HG02588 (cell line): ENCODE data around the gene IRS1.

Source experiments
- ATAC-seq: cut with Tn5 transposase; IDR thresholded peaks from one replicate; pipeline ENCODE4 v1.9.1; 2021; ENCODE audit warnings: mild to moderate bottlenecking, moderate library complexity; ENCODE audit not compliant: unreplicated experiment

Gene IRS1

GRCh38 chr2:226828191-226828590, 28.6 kb upstream of the IRS1 start:
- no peak for ATAC-seq

GRCh38 chr2:226825056-226825455, 25.4 kb upstream of the IRS1 start:
- ATAC-seq = no peak

GRCh38 chr2:226818930-226819329, 19.3 kb upstream of the IRS1 start:
- ATAC-seq = no peak

- no peak for ATAC-seq
These were observed 13.6 kb upstream of the IRS1 start for GRCh38 chr2:226813148-226813701.

- no peak for ATAC-seq
These were observed 3.8 kb upstream of the IRS1 start for GRCh38 chr2:226803410-226803809.

GRCh38 chr2:226802573-226802972, 3.0 kb upstream of the IRS1 start:
- ATAC-seq = no peak

- peak; percentile 81 for ATAC-seq
These were observed 1.5 kb upstream of the IRS1 start for GRCh38 chr2:226800941-226801784.

- ATAC-seq = no peak
These were observed 638 bp upstream of the IRS1 start for GRCh38 chr2:226799976-226800940.

GRCh38 chr2:226798422-226799210, 1.0 kb downstream of the IRS1 start:
- ATAC-seq = no peak

- no peak for ATAC-seq
These were observed 1.6 kb downstream of the IRS1 start for GRCh38 chr2:226797989-226798421.

- ATAC-seq = no peak
These were observed 2.2 kb downstream of the IRS1 start for GRCh38 chr2:226797289-226797988.

- ATAC-seq = no peak
These were observed 2.8 kb downstream of the IRS1 start for GRCh38 chr2:226796840-226797288.

GRCh38 chr2:226796012-226796839, 3.4 kb downstream of the IRS1 start:
- no peak for ATAC-seq

GRCh38 chr2:226795281-226796011, 4.2 kb downstream of the IRS1 start:
- no peak for ATAC-seq

GRCh38 chr2:226794751-226795171, 4.9 kb downstream of the IRS1 start:
- ATAC-seq = no peak

GRCh38 chr2:226794196-226794661, 5.4 kb downstream of the IRS1 start:
- ATAC-seq = no peak

GRCh38 chr2:226793646-226794045, 6.0 kb downstream of the IRS1 start:
- ATAC-seq = no peak
